AG10803 (cell line): ENCODE results near the gene LCP1.

Source experiments
- DNase-seq: peaks from one replicate; pipeline ENCODE4 v3.0.0; 2010; ENCODE audit warnings: low read depth
- H3K4me3 ChIP-seq: 2 replicates; pipeline ENCODE4 v1.5.1; 2011; ENCODE audit warnings: mild to moderate bottlenecking, low read length, control low read depth
- CTCF ChIP-seq: conservative IDR thresholded peaks from 2 replicates; pipeline ENCODE4 v1.5.1; 2011; ENCODE audit warnings: mild to moderate bottlenecking, low read length, control low read depth, inconsistent platforms

Gene LCP1

GRCh38 chr13:46077265-46077664 lies 104.7 kb downstream of the LCP1 start:
- no peak for DNase-seq
- H3K4me3 ChIP-seq: no peak overlapping the region
- no peak for TF ChIP-seq CTCF

GRCh38 chr13:46076827-46077226 lies 105.2 kb downstream of the LCP1 start:
- TF ChIP-seq CTCF: no peak
- no peak overlapping the region for H3K4me3 ChIP-seq
- no peak for DNase-seq
